ENCODE measurements around the gene TMEM134. TPM values are rescaled to one million over a fixed set of nuclear protein-coding genes. Genes with fewer than 3 reads are reported as not detected.

The TMEM134 gene
- total and polyA plus RNA-seq, 2 of the 4 experiments (the other 2 are of a cell fraction): 12.5 to 55.0 TPM

DNA sequence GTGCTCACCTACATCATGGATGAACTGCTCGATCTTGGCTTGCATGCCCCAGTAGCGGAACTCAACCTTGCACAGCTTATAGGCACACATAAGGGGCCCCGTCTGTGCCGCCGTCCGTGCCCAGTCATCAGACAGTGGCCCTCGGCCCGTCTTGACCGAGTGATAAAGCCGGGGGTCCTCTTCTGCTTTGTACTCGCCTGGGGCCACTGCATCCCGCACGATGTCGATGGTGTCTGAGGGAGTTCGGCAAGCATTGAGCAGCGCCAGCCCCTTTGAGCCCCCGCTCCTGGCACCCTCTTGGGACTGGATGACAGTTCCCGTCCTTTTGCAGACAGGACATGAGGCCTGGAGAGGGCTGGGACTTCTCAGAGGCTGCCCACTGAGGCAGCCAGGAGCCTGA is 32.8 kb upstream of the TMEM134 start:
- dilution Hi-C loops (cut with HindIII; ENCODE audit: low sequenced_read_pairs, unreplicated experiment) (no loop called here), intact Hi-C loops (cut with micrococcal nuclease) (no loop called here), in situ Hi-C loops (cut with MboI; ENCODE audit: low sequenced_read_pairs) (no loop called here)
- Histone ChIP-seq H3K4ac (ENCODE audit: low read depth, low read length) (no peak overlapping the region), H3K9ac (ENCODE audit: low read depth, low read length) (no peak overlapping the region), H3K18ac (ENCODE audit: low read depth, low read length) (no peak overlapping the region), H4K20me1 (ENCODE audit: insufficient read depth, low read length) (no peaks in the 10 kb centered on the region), H2AFZ (replicated peaks; ENCODE audit: low read length, poor library complexity) (no peak overlapping the region), H3K79me1 (ENCODE audit: low read depth in 1 of 2, low read length in 2 of 2) (peaks cover 4 to 33% of the 10 kb centered on the region in 2 experiments; a peak in 3 of 4 replicates), H3K56ac (ENCODE audit: extremely low read depth, insufficient read depth, low read length) (no peak overlapping the region), H2BK20ac (ENCODE audit: low read depth, low read length) (no peak overlapping the region), H3K4me1 (ENCODE audit: control insufficient read depth, insufficient read depth, low read length) (peaks cover 10% of the 10 kb centered on the region), H2BK15ac (ENCODE audit: low read depth, low read length) (no peak overlapping the region), H4K5ac (ENCODE audit: low read depth, low read length) (no peak overlapping the region), H3K27me3 (ENCODE audit: control insufficient read depth, insufficient read depth, low read length) (no peaks in the 10 kb centered on the region), H3K4me3 (ENCODE audit: insufficient read depth, low read depth, low read length) (no peak overlapping the region), H3K36me3 (ENCODE audit: control insufficient read depth, insufficient read depth, low read length) (peaks cover 18% of the 10 kb centered on the region), H2BK120ac (ENCODE audit: low read depth, low read length) (no peak overlapping the region), H2AK5ac (ENCODE audit: low read depth, low read length) (no peak overlapping the region), H3K9me1 (ENCODE audit: insufficient read depth, low read length) (peaks cover 4% of the 10 kb centered on the region), H3K27ac (ENCODE audit: insufficient read depth, low read length) (no peak overlapping the region), H4K8ac (ENCODE audit: low read depth in 2 of 2, low read length in 2 of 2) (no peak overlapping the region), H4K91ac (ENCODE audit: insufficient read depth, low read depth, low read length) (no peak overlapping the region), H2BK5ac (ENCODE audit: low read depth, low read length, poor library complexity, severe bottlenecking) (no peak overlapping the region), H3K14ac (replicated peaks; ENCODE audit: low read depth, low read length) (no peak overlapping the region), H3K4me2 (ENCODE audit: low read depth, low read length) (no peak overlapping the region), H2AK9ac (replicated peaks; ENCODE audit: low read depth, low read length, poor library complexity) (no peak overlapping the region), H3K23ac (ENCODE audit: low read depth, low read length) (no peak overlapping the region), H3K9me3 (ENCODE audit: control insufficient read depth, insufficient read depth, low read length) (no peaks in the 10 kb centered on the region)
- TF ChIP-seq BHLHE40 (IDR thresholded peaks at IDR 0.05; ENCODE audit: low read depth, low read length): no peak
- TF ChIP-seq CEBPB (IDR thresholded peaks at IDR 0.05; ENCODE audit: low read depth, low read length): no peak
- no peak for TF ChIP-seq MXI1 (IDR thresholded peaks at IDR 0.05; ENCODE audit: borderline replicate concordance, low read depth, low read length)
- TF ChIP-seq, protein P1, sequence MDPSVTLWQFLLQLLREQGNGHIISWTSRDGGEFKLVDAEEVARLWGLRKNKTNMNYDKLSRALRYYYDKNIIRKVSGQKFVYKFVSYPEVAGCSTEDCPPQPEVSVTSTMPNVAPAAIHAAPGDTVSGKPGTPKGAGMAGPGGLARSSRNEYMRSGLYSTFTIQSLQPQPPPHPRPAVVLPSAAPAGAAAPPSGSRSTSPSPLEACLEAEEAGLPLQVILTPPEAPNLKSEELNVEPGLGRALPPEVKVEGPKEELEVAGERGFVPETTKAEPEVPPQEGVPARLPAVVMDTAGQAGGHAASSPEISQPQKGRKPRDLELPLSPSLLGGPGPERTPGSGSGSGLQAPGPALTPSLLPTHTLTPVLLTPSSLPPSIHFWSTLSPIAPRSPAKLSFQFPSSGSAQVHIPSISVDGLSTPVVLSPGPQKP (IDR thresholded peaks at IDR 0.05; ENCODE audit: borderline replicate concordance, low read depth, low read length): no peak
- TF ChIP-seq SMC3 (IDR thresholded peaks at IDR 0.05; ENCODE audit: low read depth, low read length): no peak
- WGBS, 2 experiments (ENCODE audit: extremely low coverage in 2 of 2, insufficient read length in 1 of 2): 97% methylated on average over 6 of the region's 18 CpGs; no CpG with 5 or more reads in 1 of the 2 experiments
- CTCF ChIA-PET: no interaction called here
- no peak for ATAC-seq (ENCODE audit: low read depth)
- POLR2A ChIA-PET (ENCODE audit: unreplicated experiment): no interaction called here
- no TSS peak for BruUV-seq (replicated peaks)
- no peak for DNase-seq

Data from IMR-90 (cell line).